Prostate gland (tissue), 2 donors: ENCODE results near the gene CCNJ.

Source experiments
- CTCF ChIP-seq, 4 experiments: fragments of 200-600 bp in 2 of 4; fragments of 450-650 bp in 2 of 4; sonication (generic) in 2 of 4; IDR thresholded peaks; 1 replicate in 3 of 4; 2 replicates in 1 of 4; pipeline ENCODE4 v1.5.1; 2016 to 2019; ENCODE audit warnings: antibody characterized with exemption in 4 of 4, mild to moderate bottlenecking in 2 of 4, moderate library complexity in 2 of 4
- POLR2A ChIP-seq: fragments of 450-650 bp; IDR thresholded peaks from one replicate; pipeline ENCODE4 v1.6.1; 2016; ENCODE audit warnings: antibody characterized with exemption, mild to moderate bottlenecking
- POLR2AphosphoS5 ChIP-seq: sonication (generic); formaldehyde crosslinking; IDR thresholded peaks from one replicate; pipeline ENCODE4 v1.6.1; 2017; ENCODE audit warnings: antibody characterized with exemption

- TF ChIP-seq CTCF (IDR thresholded peaks at IDR 0.05), result no peak
- no peak for TF ChIP-seq POLR2A
- no peak for TF ChIP-seq POLR2AphosphoS5
These were observed 29.3 kb downstream of the CCNJ start for GRCh38 chr10:96072674-96073073.
